HFF-Myc (cell line): ENCODE measurements around the gene PPIB.
A peak's percentile ranks its signal among the peaks of the same experiment; 100 is the strongest.

Experiments used
- DNase-seq: peaks from one replicate; pipeline ENCODE4 v3.0.0-alpha.2; 2011; ENCODE audit warnings: low read depth; ENCODE audit errors: extremely low read depth
- H3K4me3 ChIP-seq: replicated peaks from 2 replicates; pipeline ENCODE4 v1.5.1; 2011; ENCODE audit warnings: low read depth, mild to moderate bottlenecking, control low read depth, low read length
- TF ChIP-seq, protein P1 (sequence below): IDR thresholded peaks from 2 replicates; pipeline ENCODE4 v1.5.1; 2012; ENCODE audit warnings: mild to moderate bottlenecking, low read depth, low read length, control low read depth; ENCODE audit errors: missing control alignments

Gene PPIB

DNA sequence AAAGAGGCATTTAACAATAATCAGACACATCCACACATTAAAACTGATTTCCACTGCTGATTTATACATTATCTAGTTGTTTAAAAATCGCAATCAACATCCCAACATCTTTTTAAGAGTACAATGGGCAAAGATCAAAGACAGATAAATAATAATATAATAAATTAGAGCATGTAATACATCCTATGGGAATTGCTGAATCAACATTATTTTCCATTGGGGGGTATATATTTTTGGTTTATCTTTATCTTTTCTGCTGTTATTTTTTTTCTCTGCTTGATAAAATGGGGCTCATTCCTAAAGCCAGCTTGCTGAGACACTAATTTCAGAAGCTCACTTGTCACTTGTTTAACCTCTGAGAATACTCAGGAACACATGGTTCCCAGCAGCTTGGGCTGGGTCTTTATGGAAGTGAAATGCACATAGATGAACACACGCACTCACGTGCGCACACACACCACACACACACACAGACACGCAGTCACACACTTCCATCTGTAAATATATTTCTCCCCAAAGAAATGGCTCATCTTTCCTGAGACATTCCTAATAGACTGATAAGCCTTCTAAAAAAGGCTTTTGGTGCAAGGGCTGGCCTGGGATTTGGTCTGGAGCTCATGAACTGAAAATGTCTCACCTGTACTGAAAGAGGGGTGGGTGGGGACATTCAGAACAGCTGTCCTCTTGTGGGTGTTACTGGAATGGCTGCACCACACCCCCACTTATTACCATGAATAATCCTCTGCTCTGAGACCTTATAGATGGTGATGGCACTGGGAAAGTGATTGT is 3.5 kb upstream of the PPIB start:
- no peak overlapping the region for H3K4me3 ChIP-seq
- TF ChIP-seq, protein P1, sequence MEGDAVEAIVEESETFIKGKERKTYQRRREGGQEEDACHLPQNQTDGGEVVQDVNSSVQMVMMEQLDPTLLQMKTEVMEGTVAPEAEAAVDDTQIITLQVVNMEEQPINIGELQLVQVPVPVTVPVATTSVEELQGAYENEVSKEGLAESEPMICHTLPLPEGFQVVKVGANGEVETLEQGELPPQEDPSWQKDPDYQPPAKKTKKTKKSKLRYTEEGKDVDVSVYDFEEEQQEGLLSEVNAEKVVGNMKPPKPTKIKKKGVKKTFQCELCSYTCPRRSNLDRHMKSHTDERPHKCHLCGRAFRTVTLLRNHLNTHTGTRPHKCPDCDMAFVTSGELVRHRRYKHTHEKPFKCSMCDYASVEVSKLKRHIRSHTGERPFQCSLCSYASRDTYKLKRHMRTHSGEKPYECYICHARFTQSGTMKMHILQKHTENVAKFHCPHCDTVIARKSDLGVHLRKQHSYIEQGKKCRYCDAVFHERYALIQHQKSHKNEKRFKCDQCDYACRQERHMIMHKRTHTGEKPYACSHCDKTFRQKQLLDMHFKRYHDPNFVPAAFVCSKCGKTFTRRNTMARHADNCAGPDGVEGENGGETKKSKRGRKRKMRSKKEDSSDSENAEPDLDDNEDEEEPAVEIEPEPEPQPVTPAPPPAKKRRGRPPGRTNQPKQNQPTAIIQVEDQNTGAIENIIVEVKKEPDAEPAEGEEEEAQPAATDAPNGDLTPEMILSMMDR, result no peak
- DNase-seq, result no peak

DNA sequence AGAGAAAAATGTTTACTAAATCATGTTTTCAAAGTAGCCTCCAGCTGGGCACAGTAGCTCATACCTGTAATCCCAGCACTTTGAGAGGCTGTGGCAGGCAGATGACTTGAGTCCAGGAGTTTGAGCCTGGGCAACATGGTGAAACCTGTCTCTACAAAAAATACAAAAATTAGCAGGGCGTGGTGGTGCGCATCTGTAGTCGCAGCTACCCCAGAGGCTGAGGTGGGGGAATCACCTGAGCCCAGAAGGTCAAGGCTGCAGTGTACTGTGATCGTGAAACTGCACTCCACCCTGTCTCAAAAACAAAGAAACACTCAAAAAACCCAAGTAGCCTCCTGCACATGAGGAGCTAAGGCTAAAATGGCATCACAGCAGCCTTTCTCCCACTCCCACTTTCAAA is 1.6 kb upstream of the PPIB start:
- no peak for DNase-seq
- TF ChIP-seq, protein P1, result no peak
- H3K4me3 ChIP-seq, result no peak overlapping the region

DNA sequence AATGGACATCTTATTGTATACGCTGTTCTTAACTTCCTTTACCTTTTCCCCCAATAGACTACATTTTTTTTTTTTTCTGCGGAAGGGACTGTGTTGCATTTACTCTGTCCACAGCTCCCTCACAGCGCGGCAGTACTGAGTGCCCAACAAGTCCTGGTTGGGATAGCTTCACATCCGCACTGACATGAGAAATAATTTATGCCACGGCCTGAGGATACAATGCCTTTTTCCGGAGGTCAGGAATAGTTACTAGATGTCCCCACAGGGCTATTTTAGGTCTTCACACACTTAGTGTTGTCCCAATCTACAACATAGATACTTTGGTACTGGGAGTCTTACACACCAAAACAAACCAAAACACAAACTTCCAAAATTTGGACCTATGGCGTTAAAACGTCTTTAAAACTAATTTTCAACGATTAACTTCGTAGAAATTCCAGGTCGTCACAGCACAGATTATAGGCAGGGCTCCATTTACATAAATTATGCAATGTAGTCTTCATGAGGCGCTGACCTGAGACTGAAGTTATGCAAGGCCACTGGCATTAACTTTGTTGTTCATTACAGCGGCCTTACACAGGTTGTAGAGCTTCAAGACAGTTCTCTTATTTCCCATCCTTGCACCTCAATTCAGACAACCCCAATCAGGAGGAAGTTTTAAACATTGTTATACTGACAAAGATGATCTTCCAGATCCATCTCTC is 989 bp upstream of the PPIB start:
- TF ChIP-seq, protein P1, result no peak
- peak overlapping the region; percentile 39 for H3K4me3 ChIP-seq
- no peak for DNase-seq

DNA sequence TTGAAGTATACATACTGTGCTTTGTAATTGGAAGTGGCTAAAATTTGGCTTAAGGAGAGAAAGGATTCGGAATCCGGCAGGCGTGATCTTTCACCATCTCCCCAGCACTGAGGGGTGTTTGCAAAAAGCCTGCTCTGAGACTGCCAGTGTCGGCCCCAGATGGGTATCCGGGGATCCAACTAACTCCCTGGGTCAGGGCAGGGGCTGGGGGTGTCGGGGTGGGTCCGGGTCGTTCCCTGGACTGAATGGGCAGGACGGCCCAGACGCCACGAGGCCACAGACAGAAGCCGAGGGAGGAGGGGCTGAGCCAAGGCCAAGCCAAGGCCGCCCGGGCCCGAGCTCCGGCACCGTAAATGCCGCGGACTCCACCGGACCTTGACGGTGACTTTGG is 349 bp downstream of the PPIB start:
- peak overlapping the region; percentile 73 for H3K4me3 ChIP-seq

DNA sequence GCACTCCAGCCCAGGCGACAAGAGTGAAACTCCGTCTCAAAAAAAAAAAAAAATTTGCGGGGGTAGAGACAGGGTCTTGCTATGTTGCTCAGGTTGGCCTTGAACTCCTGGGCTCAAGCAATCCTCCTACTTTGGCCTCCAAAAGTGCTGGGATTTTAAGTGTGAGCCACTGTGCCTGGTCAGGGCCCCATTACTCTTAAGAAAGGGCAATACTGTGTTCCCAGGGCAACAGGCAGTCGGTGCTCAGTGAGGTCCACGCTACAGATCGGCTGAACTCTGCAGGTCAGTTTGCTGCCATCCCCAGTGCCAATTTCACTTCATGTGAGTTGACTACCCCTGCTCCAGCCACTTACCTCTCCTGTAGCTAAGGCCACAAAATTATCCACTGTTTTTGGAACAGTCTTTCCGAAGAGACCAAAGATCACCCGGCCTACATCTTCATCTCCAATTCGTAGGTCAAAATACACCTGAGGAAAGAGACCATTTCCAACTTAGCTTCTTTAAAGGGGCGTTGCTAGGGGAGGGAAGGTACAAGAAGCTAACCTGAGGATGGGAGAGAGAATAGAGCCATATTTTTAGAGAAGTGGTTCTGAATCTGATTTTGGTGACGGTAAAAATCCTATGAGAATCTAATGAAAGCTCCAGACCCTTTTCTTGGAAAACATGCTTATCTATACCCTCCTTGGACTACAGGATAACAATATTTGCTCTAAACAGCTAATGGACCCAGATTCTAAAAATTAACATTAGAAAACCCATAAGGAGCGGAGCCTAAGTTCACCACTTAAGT is 939 bp downstream of the PPIB start:
- DNase-seq, result no peak
- H3K4me3 ChIP-seq, result peak overlapping the region; percentile 73
- TF ChIP-seq, protein P1, result no peak

More for the DNA sequence above, 349 bp downstream of the PPIB start:
- TF ChIP-seq, protein P1, result no peak
- no peak for DNase-seq

DNA sequence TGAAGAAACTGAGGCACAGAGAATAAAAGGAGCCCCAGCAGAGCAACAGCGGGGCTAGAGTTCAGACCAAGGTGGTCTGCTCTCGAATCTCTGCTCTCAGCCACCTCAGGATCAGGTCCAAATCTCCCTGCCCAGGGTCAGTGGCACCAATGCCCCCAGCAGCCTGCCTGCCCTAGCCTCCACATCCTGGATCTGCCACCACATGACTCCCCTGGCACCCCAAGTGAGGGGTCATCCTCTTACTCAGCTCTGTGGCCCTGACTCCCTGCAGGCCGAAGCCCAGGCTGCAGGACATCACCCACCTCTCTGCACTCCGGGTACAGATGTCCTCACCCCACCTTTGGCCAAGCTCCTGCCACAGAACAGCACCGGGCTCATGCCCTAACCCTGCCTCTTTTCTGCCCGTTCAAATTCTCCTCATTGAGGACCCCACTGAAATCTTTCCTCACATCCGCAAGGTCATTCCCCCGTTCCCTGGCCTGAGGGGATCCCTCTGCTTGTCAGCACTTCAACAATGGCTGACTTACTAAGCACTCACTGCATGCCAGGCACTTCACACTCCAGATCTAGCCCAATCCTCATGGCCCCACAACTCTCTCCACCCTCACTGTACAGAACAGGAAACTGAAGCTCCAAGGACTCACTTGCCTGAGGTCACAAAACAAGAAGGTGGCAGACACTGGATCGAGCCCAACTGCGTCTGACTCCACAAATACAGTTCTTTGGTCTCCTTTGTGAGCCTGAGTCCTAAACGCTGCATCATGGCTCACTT is 4.3 kb downstream of the PPIB start:
- no peak overlapping the region for H3K4me3 ChIP-seq
- DNase-seq, result no peak
- TF ChIP-seq, protein P1, result no peak
